Activated CD4-positive, alpha-beta T cell treated with anti-CD3 and anti-CD28 coated beads, Interleukin-2, Interleukin-6, amounts not matched to agents 100 ng/mL and 50 ng/mL, durations not matched to agents 16 hours and 8 hours (primary cell): ENCODE data around the gene IL2RG.

Experiments used
- DNase-seq: peaks from one replicate; pipeline ENCODE4 v3.0.0-alpha.2; 2020

Gene IL2RG

GRCh38 chrX:71068044-71068918, 43.1 kb downstream of the IL2RG start, which contains the start of gene SNX12:
Gene SNX12, minus strand, starts transcription at chrX:71068334. Its CDS starts 28 bp downstream, at chrX:71068306.
- DNase-seq, result peak; percentile 92

DNA sequence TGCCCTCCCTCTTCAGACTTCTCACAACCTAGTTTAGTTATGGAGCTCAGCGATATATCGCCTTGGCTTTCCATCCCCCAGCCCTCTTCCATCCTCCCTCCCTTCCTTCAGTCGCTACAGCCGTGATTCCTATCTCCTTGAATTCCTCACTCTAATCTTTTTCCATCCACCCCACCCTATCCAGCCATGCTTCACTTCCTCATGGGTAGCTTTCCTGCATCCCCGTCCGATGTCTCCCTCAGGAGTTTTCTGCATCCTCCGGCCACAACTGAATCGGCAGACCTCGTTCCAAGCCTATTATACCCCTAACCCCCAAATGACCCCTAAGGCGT, 43.7 kb downstream of the IL2RG start:
- DNase-seq, result no peak

- no peak for DNase-seq
Observed at GRCh38 chrX:71067089-71067488, 44.3 kb downstream of the IL2RG start.

DNA sequence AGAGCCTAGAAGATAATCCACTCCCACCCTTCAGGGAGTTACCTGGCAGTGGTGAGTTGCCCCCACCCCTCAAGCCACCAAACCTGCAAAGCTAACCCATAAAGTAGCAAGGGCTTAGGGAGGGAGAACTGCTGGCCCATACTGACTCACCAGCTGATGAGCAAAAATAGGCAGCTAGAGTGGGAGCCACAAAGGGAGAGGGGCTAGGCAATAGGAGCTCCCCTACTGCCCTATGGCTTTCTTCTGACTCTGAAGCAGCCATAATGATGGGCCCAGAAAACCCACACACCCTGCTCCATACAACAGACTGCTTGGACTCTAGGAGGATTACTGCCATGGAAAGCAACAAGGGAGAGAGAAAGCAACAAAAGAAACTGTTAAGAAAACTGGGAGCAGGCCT, 51.2 kb downstream of the IL2RG start:
- no peak for DNase-seq

GRCh38 chrX:71057848-71058530, 53.4 kb downstream of the IL2RG start:
- DNase-seq, result no peak
